MCF 10A (cell line): ENCODE measurements around the gene CPZ. TPM values are rescaled to one million over a fixed set of nuclear protein-coding genes. Genes with fewer than 3 reads are reported as not detected.
"Not testable (repeated sequence)": the region's sequence is repeated elsewhere in the genome, so short reads cannot be mapped to it uniquely, and the experiment has no call there.

Experiments used
- BruUV-seq: library from RNA; stranded (reverse); fragments of 400-500 nt; replicated peaks from 2 replicates; lab custom pipeline; 2021; lab: Mats Ljungman, UMichigan
- CTCF ChIA-PET: fragments of 300-600 bp; sonication (Branson Sonifier 250); formaldehyde crosslinking; extraction: SDS; loops from one replicate; lab custom pipeline; 2021; ENCODE audit warnings: antibody characterized with exemption, inconsistent platforms; lab: Yijun Ruan, JAX
- POLR2A ChIA-PET: fragments of 300-600, 350-650 bp; sonication (Branson Sonifier 250); formaldehyde crosslinking; extraction: SDS; loops from one replicate; lab custom pipeline; 2020; ENCODE audit warnings: antibody characterized with exemption, inconsistent platforms; lab: Yijun Ruan, JAX
- DNase-seq: peaks from one replicate; pipeline ENCODE4 v3.0.0-alpha.2; 2018; ENCODE audit not compliant: unreplicated experiment
- H3K27ac Mint-ChIP-seq: one replicate; pipeline ENCODE4 v1.8.0; 2022; ENCODE audit warnings: mild to moderate bottlenecking, low read depth, mixed read lengths; ENCODE audit not compliant: unreplicated experiment
- H3K27me3 Mint-ChIP-seq: one replicate; pipeline ENCODE4 v1.8.0; 2022; ENCODE audit warnings: mixed read lengths; ENCODE audit not compliant: insufficient read depth, unreplicated experiment
- H3K36me3 Mint-ChIP-seq: one replicate; pipeline ENCODE4 v1.8.0; 2022; ENCODE audit warnings: mild to moderate bottlenecking, moderate library complexity, mixed read lengths; ENCODE audit not compliant: insufficient read depth, unreplicated experiment
- H3K4me1 Mint-ChIP-seq: one replicate; pipeline ENCODE4 v1.8.0; 2022; ENCODE audit warnings: mixed read lengths; ENCODE audit not compliant: insufficient read depth, unreplicated experiment
- H3K4me3 Mint-ChIP-seq: one replicate; pipeline ENCODE4 v1.8.0; 2022; ENCODE audit warnings: mild to moderate bottlenecking, moderate library complexity, mixed read lengths; ENCODE audit not compliant: unreplicated experiment
- H3K9me3 Mint-ChIP-seq: one replicate; pipeline ENCODE4 v1.8.0; 2022; ENCODE audit warnings: mixed read lengths; ENCODE audit not compliant: unreplicated experiment
- CTCF ChIP-seq: fragments of 200-600 bp; IDR thresholded peaks from one replicate; pipeline ENCODE4 v1.8.0; 2022; ENCODE audit warnings: antibody characterized with exemption, mild to moderate bottlenecking; ENCODE audit not compliant: unreplicated experiment
- intact Hi-C: fragments of 100-400 bp; cut with micrococcal nuclease; formaldehyde crosslinking; loops from 2 replicates; pipeline ENCODE4 v1.14.1; 2022
- total RNA-seq: library from RNA; stranded (reverse); gene quantifications from 2 replicates; pipeline ENCODE4 v1.2.3, GENCODE V29; 2022

CPZ gene
- total RNA-seq, 1 experiment from 2014 or later = not detected

GRCh38 chr4:8618421-8618820 lies 25.9 kb downstream of the CPZ start:
- no peaks in the 10 kb centered on the region for H3K36me3 Mint-ChIP-seq
- no peak overlapping the region for H3K4me3 Mint-ChIP-seq
- no peak for TF ChIP-seq CTCF
- POLR2A ChIA-PET = no interaction called here
- H3K27me3 Mint-ChIP-seq = no peaks in the 10 kb centered on the region
- CTCF ChIA-PET = interaction anchor here (5.7 kb wide), 1 partner anchor 11 kb away, joined by 32 read pairs; no protein-coding TSS in a partner anchor
- H3K9me3 Mint-ChIP-seq = no peaks in the 10 kb centered on the region
- DNase-seq = no peak
- H3K27ac Mint-ChIP-seq = no peak overlapping the region
- intact Hi-C loops = no loop called here
- H3K4me1 Mint-ChIP-seq = no peaks in the 10 kb centered on the region
- BruUV-seq = no TSS peak

- H3K4me3 Mint-ChIP-seq = no peak overlapping the region
- no TSS peak for BruUV-seq
- H3K27me3 Mint-ChIP-seq = no peaks in the 10 kb centered on the region
- ChIA-PET CTCF (interaction anchor here (1.0 to 5.7 kb wide), 2 partner anchors 12 to 268 kb away, joined by 3 to 32 read pairs; no protein-coding TSS in a partner anchor), POLR2A (no interaction called here)
- intact Hi-C loops = no loop called here
- no peaks in the 10 kb centered on the region for H3K36me3 Mint-ChIP-seq
- TF ChIP-seq CTCF = no peak
- no peaks in the 10 kb centered on the region for H3K9me3 Mint-ChIP-seq
- H3K4me1 Mint-ChIP-seq = no peaks in the 10 kb centered on the region
- DNase-seq = no peak
- H3K27ac Mint-ChIP-seq = no peak overlapping the region
Measured at GRCh38 chr4:8618961-8619720, 26.6 kb downstream of the CPZ start.

- H3K27me3 Mint-ChIP-seq, H3K9me3 Mint-ChIP-seq, H3K27ac Mint-ChIP-seq, CTCF ChIA-PET, H3K36me3 Mint-ChIP-seq, H3K4me1 Mint-ChIP-seq, DNase-seq, intact Hi-C loops, POLR2A ChIA-PET, H3K4me3 Mint-ChIP-seq, BruUV-seq: not testable (repeated sequence)
Measured at GRCh38 chr4:8621135-8621534, 28.6 kb downstream of the CPZ start.

GRCh38 chr4:8624601-8625272 lies 32.2 kb downstream of the CPZ start:
- CTCF ChIA-PET, H3K27me3 Mint-ChIP-seq, H3K36me3 Mint-ChIP-seq, intact Hi-C loops, H3K27ac Mint-ChIP-seq, H3K4me1 Mint-ChIP-seq, H3K4me3 Mint-ChIP-seq, BruUV-seq, POLR2A ChIA-PET, H3K9me3 Mint-ChIP-seq, DNase-seq: not testable (repeated sequence)

GRCh38 chr4:8630240-8630905 lies 37.8 kb downstream of the CPZ start:
- POLR2A ChIA-PET, H3K27me3 Mint-ChIP-seq, BruUV-seq, H3K4me3 Mint-ChIP-seq, CTCF ChIA-PET, H3K4me1 Mint-ChIP-seq, intact Hi-C loops, H3K9me3 Mint-ChIP-seq, H3K27ac Mint-ChIP-seq, DNase-seq, H3K36me3 Mint-ChIP-seq: not testable (repeated sequence)

- H3K4me1 Mint-ChIP-seq, H3K4me3 Mint-ChIP-seq, BruUV-seq, H3K36me3 Mint-ChIP-seq, CTCF ChIA-PET, H3K27me3 Mint-ChIP-seq, DNase-seq, H3K9me3 Mint-ChIP-seq, POLR2A ChIA-PET, intact Hi-C loops, H3K27ac Mint-ChIP-seq: not testable (repeated sequence)
Measured at GRCh38 chr4:8631896-8632295, 39.3 kb downstream of the CPZ start.

GRCh38 chr4:8634773-8635172 lies 42.2 kb downstream of the CPZ start:
- H3K9me3 Mint-ChIP-seq, DNase-seq, BruUV-seq, intact Hi-C loops, H3K4me1 Mint-ChIP-seq, H3K4me3 Mint-ChIP-seq, POLR2A ChIA-PET, CTCF ChIA-PET, H3K36me3 Mint-ChIP-seq, H3K27ac Mint-ChIP-seq: not testable (repeated sequence)
- peaks cover 21% of the 10 kb centered on the region for H3K27me3 Mint-ChIP-seq
